ENCODE measurements around the gene TTYH3. TPM values are rescaled to one million over a fixed set of nuclear protein-coding genes. Genes with fewer than 3 reads are reported as not detected.

The TTYH3 gene
- total and polyA plus RNA-seq, 10 donors, result 11.9 to 158 (median 72.8) TPM

GRCh38 chr7:2617325-2617905 lies 14.4 kb upstream of the TTYH3 start:
- Histone ChIP-seq H3K9me3 (no peaks in the 10 kb centered on the region), H3K27me3 (replicated peaks in 1 of 7) (no peaks in the 10 kb centered on the region), H3K36me3 (no peaks in the 10 kb centered on the region), H3K4me1 (peaks cover 0 to 35% (median 20%) of the 10 kb centered on the region in 6 donors), H3K4me3 (no peak overlapping the region), H3K27ac (no peak overlapping the region)
- WGBS, 5 donors, result 77 to 89% (median 82%) methylated on average over 22 of the region's 22 CpGs
- intact Hi-C loops (cut with DNase I; ENCODE audit: low total_unique reads), result no loop called here
- no peak for DNase-seq
- TF ChIP-seq POLR2A (IDR thresholded peaks at IDR 0.05), result no peak
- TF ChIP-seq POLR2AphosphoS5 (IDR thresholded peaks at IDR 0.05), result no peak
- no peak for TF ChIP-seq CTCF (IDR thresholded peaks at IDR 0.05 in 8 of 11, conservative IDR thresholded peaks at IDR 0.05 in 3 of 11)

- Histone ChIP-seq H3K27ac (no peak overlapping the region), H3K4me3 (no peak overlapping the region), H3K27me3 (replicated peaks in 1 of 7) (no peaks in the 10 kb centered on the region), H3K4me1 (peaks cover 12 to 42% (median 34%) of the 10 kb centered on the region in 6 donors), H3K9me3 (no peaks in the 10 kb centered on the region), H3K36me3 (no peaks in the 10 kb centered on the region)
- intact Hi-C loops (cut with DNase I; ENCODE audit: low total_unique reads), result no loop called here
- TF ChIP-seq POLR2A (IDR thresholded peaks at IDR 0.05) (no peak), POLR2AphosphoS5 (IDR thresholded peaks at IDR 0.05) (no peak)
- WGBS, 5 donors, result 77 to 86% (median 82%) methylated on average over 9 of the region's 9 CpGs
- DNase-seq, result no peak
Observed at GRCh38 chr7:2619116-2619515, 12.7 kb upstream of the TTYH3 start.

DNA sequence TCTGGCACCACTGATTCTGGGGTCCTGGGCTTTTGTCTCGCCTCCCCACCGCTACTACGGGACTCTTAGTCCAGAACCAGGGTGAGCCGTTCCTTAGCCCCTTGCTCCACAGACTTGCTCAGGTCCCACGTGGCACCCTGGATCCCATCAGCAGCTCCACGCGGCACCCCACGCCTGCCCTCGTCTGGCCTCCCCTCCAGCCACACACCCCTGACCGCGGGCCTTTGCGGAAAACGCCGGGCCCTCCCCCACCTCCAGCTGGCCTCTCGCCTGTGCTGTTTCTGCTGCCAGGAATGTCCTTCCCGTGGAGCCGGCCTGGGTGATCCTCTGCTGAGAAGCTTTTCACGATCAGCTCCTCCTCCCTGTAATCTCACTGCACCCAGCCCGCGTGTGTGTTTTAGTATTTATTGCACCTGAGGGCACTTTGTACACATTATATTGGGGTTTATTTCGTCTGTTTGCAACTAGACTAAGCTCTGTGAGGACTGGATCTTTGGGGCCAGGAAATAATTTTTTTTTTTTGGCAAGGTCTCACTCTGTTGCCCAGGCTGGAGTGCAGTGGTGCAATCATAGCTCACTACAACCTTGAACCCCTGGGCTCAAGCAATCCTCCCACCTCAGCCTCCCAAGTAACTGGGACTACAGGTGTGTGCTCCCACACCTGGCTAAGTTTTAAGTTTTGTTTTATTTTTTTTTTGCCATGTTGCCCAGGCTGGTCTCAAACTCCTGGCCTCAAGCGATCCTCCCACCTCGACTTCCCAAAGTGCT lies 10.5 kb upstream of the TTYH3 start:
- peaks cover 12 to 43% (median 35%) of the 10 kb centered on the region in 6 donors for H3K4me1 ChIP-seq
- intact Hi-C loops (cut with DNase I; ENCODE audit: low total_unique reads), result no loop called here
- peak; percentile 82 for DNase-seq
- H3K4me3 ChIP-seq, result no peak overlapping the region
- no peaks in the 10 kb centered on the region for H3K27me3 ChIP-seq (replicated peaks in 1 of 7)
- H3K36me3 ChIP-seq, result no peaks in the 10 kb centered on the region
- TF ChIP-seq POLR2A (IDR thresholded peaks at IDR 0.05) (no peak), POLR2AphosphoS5 (IDR thresholded peaks at IDR 0.05) (peak; percentile 29 to 73 (median 64))
- H3K9me3 ChIP-seq, result no peaks in the 10 kb centered on the region
- WGBS, 5 donors, result 57 to 77% (median 69%) methylated on average over 23 of the region's 23 CpGs
- peak overlapping the region in 4 of 8 donors; percentile 18 to 51 (median 22) for H3K27ac ChIP-seq

DNA sequence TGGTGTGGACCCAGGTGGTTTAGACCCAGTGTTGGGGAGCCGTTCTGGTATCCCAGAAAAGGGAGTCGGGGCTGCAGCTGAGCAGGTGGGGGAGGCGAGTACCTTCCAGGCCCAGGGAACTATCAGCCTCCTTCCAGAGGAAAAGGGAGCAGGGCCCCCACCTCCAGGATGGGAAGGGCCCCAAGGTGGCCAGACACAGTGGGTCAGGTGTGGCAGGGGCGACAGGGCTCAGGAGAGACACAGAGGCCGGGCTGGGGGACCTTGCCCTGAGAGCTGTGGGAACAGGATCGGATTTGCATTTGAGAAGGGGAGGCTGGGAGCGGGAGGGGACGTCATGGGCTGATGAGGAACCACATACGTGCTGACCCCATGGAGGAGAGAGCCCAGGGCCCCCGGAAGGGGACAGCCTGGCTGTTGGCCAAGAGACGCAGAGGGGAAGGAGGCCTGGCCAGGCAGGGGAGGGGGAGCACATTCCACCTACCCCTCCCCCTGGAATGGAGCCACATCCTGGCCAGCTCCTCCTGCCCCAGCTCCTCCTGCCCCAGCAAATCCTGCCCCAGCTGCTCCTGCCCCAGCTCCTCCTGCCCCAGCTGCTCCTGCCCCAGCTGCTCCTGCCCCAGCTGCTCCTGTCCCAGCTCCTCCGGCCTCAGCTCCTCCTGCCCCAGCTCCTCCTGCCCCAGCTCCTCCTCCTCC lies 9.7 kb upstream of the TTYH3 start:
- DNase-seq, result peak; percentile 73

More for the DNA sequence above, 9.7 kb upstream of the TTYH3 start:
- 45 to 59% (median 57%) methylated on average over 11 to 12 of the region's 12 CpGs for WGBS, 5 donors
- Histone ChIP-seq H3K9me3 (no peaks in the 10 kb centered on the region), H3K4me1 (peaks cover 12 to 48% (median 37%) of the 10 kb centered on the region in 6 donors), H3K4me3 (no peak overlapping the region), H3K36me3 (no peaks in the 10 kb centered on the region), H3K27ac (peak overlapping the region in 4 of 8 donors; percentile 18 to 51 (median 26)), H3K27me3 (replicated peaks in 1 of 7) (no peaks in the 10 kb centered on the region)
- intact Hi-C loops (cut with DNase I; ENCODE audit: low total_unique reads), result no loop called here
- peak in 2 of 3 donors; percentile 11 to 38 for TF ChIP-seq POLR2AphosphoS5 (IDR thresholded peaks at IDR 0.05)
- TF ChIP-seq CTCF (IDR thresholded peaks at IDR 0.05 in 8 of 11, conservative IDR thresholded peaks at IDR 0.05 in 3 of 11), result no peak

All from spleen (tissue), 11 donors.